ENCODE data around the gene MIEF1.
"Not testable (repeated sequence)": the region's sequence is repeated elsewhere in the genome, so short reads cannot be mapped to it uniquely, and the experiment has no call there.

MIEF1 gene

DNA sequence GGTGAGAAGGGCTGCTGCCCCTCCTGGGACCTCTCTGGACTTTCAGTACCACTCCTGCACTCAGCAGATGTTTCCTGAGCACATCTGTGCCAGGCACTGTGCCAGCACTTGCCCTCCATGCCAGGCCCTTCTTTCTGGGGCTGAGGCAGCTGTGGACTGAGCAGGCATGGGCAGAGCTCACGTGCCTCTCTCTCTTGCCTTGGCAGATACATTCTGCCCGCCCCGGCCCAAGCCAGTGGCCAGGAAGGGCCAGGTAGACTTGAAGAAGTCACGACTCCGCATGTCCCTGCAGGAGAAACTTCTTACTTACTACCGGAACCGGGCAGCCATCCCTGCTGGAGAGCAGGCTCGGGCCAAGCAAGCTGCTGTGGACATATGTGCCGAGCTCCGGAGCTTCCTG, 9.9 kb downstream of the MIEF1 start:
- no peak for DNase-seq (ENCODE audit: low read depth in 2 of 2)

DNA sequence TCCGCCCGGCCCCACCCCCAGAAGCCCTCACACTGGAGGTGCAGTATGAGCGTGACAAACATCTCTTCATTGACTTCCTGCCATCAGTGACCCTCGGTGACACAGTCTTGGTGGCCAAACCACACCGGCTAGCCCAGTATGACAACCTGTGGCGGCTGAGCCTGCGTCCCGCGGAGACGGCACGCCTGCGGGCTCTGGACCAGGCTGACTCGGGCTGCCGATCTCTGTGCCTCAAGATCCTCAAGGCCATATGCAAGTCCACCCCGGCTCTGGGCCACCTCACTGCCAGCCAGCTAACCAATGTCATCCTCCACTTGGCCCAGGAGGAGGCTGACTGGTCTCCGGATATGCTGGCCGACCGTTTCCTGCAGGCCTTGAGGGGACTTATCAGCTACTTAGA, 11.7 kb downstream of the MIEF1 start:
- no peak for DNase-seq (ENCODE audit: low read depth in 2 of 2)

GRCh38 chr22:39514373-39514973, 12.4 kb downstream of the MIEF1 start:
- no peak for DNase-seq (ENCODE audit: low read depth in 2 of 2)

DNA sequence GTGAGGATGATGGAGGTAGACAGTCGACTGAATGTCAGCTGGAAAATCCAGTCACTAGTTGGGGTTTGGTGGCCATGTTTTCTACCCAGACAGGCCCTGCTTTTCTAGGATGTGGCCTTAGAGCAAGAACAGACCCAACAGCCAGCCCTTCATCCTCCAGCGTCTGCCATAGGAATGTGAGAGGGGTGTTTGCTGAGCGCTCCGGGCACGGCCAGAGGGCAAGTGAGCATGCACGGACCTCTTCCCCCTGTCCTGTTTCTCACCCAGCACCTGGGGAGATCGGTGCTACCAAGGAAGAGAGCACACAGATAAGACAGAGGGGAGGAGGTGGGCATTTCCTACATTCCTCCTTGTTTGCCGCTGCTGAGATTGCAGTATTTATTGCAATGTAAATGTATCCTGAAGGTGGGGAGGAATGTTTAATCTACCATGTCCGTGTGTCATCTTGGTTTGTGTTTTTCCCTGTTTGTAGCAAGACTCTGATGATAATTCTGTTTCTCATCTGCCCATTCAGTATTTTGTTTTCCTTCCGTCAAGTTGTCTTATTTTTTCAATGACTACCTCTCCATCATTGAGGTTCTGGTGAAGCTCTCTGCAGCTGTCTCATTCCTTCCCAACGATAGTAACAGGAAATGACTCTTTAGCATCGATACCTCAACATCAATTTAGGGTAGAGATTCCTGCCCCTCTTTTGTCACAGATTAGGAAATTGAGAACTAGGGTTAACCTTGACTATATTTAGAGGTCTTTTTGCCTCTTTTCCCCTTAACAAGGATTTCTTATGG, 13.4 kb downstream of the MIEF1 start:
- no peak for DNase-seq (ENCODE audit: low read depth in 2 of 2)

DNA sequence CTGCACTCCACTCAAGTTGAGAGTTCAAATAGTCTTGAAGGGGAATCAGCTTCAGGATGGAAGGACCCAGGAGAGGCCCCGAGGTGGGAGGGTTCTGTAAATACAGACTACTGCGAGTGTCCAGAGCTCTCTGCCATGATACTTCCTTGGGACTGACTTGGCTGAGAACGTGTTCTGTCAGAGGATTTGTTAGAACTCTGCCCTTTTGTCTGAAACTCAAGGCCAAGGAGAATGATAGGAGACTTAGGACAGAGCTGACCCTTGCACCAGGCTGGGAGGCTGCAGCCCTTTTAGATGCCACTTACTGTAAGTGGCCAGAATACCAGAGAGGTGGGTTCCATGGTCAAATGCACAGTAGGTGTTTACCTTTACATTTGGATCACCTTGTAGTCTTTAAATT, 15.4 kb downstream of the MIEF1 start:
- no peak for DNase-seq (ENCODE audit: low read depth in 2 of 2)

- DNase-seq (ENCODE audit: low read depth in 2 of 2): no peak
Observed at GRCh38 chr22:39518144-39518786, 16.2 kb downstream of the MIEF1 start.

DNA sequence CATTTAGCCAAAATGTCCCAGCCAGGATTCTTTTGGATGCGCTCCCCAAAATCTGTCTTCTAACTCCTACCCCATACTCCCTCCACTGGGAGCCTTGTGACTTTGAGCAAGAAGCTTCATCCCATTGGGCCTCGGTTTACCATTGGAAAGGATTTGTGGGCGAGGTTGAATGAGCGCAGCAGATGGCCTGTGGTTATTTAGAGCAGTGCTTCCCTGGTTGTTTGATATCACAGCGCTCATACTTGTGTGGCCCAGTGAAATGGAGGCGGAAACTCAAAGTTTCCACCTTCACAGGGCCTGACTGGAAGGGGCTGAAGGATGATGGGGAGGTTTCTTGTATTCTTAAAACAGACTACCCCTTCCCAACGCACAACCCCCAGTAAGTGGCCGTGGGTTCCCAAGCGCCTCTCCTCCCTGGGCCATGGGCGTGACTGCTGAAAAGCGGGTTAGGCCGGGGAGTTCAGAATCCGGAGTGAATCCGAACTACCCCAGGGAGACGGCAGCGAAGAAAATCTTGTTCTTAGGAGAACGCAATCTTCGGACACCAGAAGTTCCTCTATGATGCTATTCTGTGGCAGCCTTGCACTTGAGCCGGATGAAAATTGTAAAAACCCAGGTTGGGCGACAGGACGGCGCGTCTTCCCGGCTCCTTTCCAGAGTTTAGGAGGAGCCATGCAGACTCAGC, 17.0 kb downstream of the MIEF1 start:
- DNase-seq (ENCODE audit: low read depth in 2 of 2): no peak

GRCh38 chr22:39519681-39520225, 17.7 kb downstream of the MIEF1 start:
- peak; percentile 92 to 95 for DNase-seq (ENCODE audit: low read depth in 2 of 2)

DNA sequence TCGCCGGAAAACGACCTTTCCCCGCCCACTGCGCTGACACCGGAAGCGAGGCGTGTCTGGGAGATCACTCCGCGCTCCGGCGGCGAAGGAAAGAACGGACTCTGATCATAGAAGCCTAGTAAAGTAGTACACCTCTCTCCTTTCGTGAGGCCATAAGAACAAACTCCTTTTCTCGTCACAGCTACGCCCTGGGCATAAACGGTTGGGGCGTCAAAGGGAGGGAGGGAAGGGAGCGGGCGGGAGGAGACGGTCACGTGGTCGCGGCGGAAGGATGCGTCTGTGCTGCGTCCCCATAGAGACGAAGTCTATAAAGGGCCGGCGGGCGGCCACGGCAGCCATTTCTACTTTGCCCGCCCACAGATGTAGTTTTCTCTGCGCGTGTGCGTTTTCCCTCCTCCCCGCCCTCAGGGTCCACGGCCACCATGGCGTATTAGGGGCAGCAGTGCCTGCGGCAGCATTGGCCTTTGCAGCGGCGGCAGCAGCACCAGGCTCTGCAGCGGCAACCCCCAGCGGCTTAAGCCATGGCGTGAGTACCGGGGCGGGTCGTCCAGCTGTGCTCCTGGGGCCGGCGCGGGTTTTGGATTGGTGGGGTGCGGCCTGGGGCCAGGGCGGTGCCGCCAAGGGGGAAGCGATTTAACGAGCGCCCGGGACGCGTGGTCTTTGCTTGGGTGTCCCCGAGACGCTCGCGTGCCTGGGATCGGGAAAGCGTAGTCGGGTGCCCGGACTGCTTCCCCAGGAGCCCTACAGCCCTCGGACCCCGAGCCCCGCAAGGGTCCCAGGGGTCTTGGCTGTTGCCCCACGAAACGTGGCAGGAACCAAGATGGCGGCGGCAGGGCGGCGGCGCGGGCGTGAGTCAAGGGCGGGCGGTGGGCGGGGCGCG, 18.4 kb downstream of the MIEF1 start, which contains the start of gene ATF4:
Gene ATF4 (plus strand): TSS at position 337 of the 880 bp plus-strand sequence. CDS start 884 bp downstream, outside the sequence.
- peak; percentile 83 to 84 for DNase-seq (ENCODE audit: low read depth in 2 of 2)

GRCh38 chr22:39521106-39521885, 19.2 kb downstream of the MIEF1 start:
- not testable (repeated sequence) for DNase-seq (ENCODE audit: low read depth in 2 of 2)

DNA sequence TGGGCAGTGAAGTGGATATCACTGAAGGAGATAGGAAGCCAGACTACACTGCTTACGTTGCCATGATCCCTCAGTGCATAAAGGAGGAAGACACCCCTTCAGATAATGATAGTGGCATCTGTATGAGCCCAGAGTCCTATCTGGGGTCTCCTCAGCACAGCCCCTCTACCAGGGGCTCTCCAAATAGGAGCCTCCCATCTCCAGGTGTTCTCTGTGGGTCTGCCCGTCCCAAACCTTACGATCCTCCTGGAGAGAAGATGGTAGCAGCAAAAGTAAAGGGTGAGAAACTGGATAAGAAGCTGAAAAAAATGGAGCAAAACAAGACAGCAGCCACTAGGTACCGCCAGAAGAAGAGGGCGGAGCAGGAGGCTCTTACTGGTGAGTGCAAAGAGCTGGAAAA, 20.0 kb downstream of the MIEF1 start:
- not testable (repeated sequence) for DNase-seq (ENCODE audit: low read depth in 2 of 2)

- no peak for DNase-seq (ENCODE audit: low read depth in 2 of 2)
Observed at GRCh38 chr22:39522567-39523300, 20.6 kb downstream of the MIEF1 start.

- no peak for DNase-seq (ENCODE audit: low read depth in 2 of 2)
Observed at GRCh38 chr22:39524089-39524752, 22.1 kb downstream of the MIEF1 start.

- no peak for DNase-seq (ENCODE audit: low read depth in 2 of 2)
Observed at GRCh38 chr22:39524753-39525657, 22.9 kb downstream of the MIEF1 start.

DNA sequence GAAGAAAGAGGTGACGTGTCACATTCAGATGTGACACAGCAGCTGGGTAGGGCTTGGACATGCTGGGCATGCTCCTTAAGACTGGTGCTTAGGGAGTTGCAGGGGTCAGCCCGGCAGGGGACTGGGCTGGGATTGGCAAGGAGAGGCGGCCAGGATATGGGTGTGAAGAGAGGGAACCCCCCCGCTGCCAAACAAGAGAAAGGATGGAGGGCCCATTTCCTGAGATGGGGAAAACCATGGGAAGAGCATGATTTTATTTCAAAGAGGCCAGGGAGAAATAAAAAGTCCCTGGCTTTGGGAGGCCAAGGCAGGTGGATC, 23.5 kb downstream of the MIEF1 start:
- no peak for DNase-seq (ENCODE audit: low read depth in 2 of 2)

DNA sequence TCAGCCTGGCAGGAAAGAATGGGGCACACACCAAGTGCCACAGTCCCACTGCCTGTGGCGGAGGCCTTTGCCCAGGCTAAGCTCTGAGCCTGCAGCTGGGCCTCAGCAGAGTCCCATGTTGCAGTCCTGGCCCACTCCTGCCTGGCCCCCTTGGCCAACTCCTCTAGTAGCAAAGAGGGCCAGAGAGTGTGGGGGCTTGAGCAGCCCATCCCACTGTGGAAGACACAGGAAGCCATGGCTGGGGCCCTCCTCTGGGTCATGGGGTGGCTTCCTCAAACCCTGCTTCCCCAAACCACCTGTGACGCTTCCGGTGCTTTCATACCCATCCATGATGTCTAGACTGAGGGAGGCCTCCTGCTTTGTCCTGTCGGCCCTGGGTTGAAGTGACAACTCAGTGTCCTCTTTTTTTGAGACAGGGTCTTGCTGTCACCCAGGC, 24.7 kb downstream of the MIEF1 start:
- no peak for DNase-seq (ENCODE audit: low read depth in 2 of 2)

- no peak for DNase-seq (ENCODE audit: low read depth in 2 of 2)
Observed at GRCh38 chr22:39527481-39527961, 25.4 kb downstream of the MIEF1 start.
